M059J (cell line): ENCODE data around the gene ENPP3. TPM values are rescaled to one million over a fixed set of nuclear protein-coding genes. Genes with fewer than 3 reads are reported as not detected.

Experiments used
- total RNA-seq: library from RNA; depleted of rRNA; stranded (reverse); fragments of >200 nt; shearing (Covaris generic); gene quantifications from 2 replicates; pipeline ENCODE4 v1.2.3, GENCODE V29; 2014; rRNA removed

Gene ENPP3
- total RNA-seq, 1 experiment from 2014 or later = 0.02 TPM

Other genes starting within 250 kb of the ENPP3 start
- gene ARG1, start 64.1 kb upstream of the ENPP3 start, total RNA-seq = not detected in 2 replicates
- 21.6 and 35.0 TPM in 2 replicates for gene MED23, start 9.1 kb upstream of the ENPP3 start, total RNA-seq
- gene OR2A4, start 64.1 kb downstream of the ENPP3 start, total RNA-seq = 0.59 TPM in 1 of 2 replicates, not detected in the other
- 0.27 TPM in 1 of 2 replicates, not detected in the other for gene CTAGE9, start 73.7 kb downstream of the ENPP3 start, total RNA-seq
- gene ENPP1, start 170.7 kb downstream of the ENPP3 start, total RNA-seq = 31.3 and 40.5 TPM in 2 replicates